NCI-H748 (cell line): Measurements from ENCODE around the gene HCN2.
"Not testable (repeated sequence)": the region's sequence is repeated elsewhere in the genome, so short reads cannot be mapped to it uniquely, and the experiment has no call there.

ENCODE experiments used
- DNase-seq: peaks from one replicate; lab custom pipeline; 2025; ENCODE audit not compliant: unreplicated experiment; lab: John Stamatoyannopoulos, UW

The HCN2 gene

GRCh38 chr19:602391-603301 lies 13.0 kb downstream of the HCN2 start:
- no peak for DNase-seq

- DNase-seq: not testable (repeated sequence)
These were observed 13.6 kb downstream of the HCN2 start for GRCh38 chr19:603302-603639.

GRCh38 chr19:603779-604178 lies 14.1 kb downstream of the HCN2 start:
- DNase-seq: not testable (repeated sequence)

- peak; percentile 14 for DNase-seq
These were observed 14.7 kb downstream of the HCN2 start for GRCh38 chr19:604355-604754.

GRCh38 chr19:605061-605971 lies 15.6 kb downstream of the HCN2 start:
- peak; percentile 74 for DNase-seq

GRCh38 chr19:607301-608154 lies 17.8 kb downstream of the HCN2 start:
- DNase-seq: no peak

GRCh38 chr19:608155-609003 lies 18.7 kb downstream of the HCN2 start:
- DNase-seq: no peak

- DNase-seq: no peak
These were observed 19.3 kb downstream of the HCN2 start for GRCh38 chr19:609004-609346.

GRCh38 chr19:610071-610800 lies 20.6 kb downstream of the HCN2 start:
- no peak for DNase-seq

- DNase-seq: no peak
These were observed 21.3 kb downstream of the HCN2 start for GRCh38 chr19:610801-611480.

GRCh38 chr19:611481-611868 lies 21.8 kb downstream of the HCN2 start:
- no peak for DNase-seq

GRCh38 chr19:612941-613340 lies 23.3 kb downstream of the HCN2 start:
- DNase-seq: no peak

- DNase-seq: no peak
These were observed 24.3 kb downstream of the HCN2 start for GRCh38 chr19:613732-614567.

- DNase-seq: no peak
These were observed 25.9 kb downstream of the HCN2 start for GRCh38 chr19:615619-616018.

GRCh38 chr19:616062-616700 lies 26.5 kb downstream of the HCN2 start:
- DNase-seq: no peak

GRCh38 chr19:616747-617526 lies 27.3 kb downstream of the HCN2 start:
- no peak for DNase-seq
